ENCODE measurements around the gene ANKRD13D.

Gene ANKRD13D

DNA sequence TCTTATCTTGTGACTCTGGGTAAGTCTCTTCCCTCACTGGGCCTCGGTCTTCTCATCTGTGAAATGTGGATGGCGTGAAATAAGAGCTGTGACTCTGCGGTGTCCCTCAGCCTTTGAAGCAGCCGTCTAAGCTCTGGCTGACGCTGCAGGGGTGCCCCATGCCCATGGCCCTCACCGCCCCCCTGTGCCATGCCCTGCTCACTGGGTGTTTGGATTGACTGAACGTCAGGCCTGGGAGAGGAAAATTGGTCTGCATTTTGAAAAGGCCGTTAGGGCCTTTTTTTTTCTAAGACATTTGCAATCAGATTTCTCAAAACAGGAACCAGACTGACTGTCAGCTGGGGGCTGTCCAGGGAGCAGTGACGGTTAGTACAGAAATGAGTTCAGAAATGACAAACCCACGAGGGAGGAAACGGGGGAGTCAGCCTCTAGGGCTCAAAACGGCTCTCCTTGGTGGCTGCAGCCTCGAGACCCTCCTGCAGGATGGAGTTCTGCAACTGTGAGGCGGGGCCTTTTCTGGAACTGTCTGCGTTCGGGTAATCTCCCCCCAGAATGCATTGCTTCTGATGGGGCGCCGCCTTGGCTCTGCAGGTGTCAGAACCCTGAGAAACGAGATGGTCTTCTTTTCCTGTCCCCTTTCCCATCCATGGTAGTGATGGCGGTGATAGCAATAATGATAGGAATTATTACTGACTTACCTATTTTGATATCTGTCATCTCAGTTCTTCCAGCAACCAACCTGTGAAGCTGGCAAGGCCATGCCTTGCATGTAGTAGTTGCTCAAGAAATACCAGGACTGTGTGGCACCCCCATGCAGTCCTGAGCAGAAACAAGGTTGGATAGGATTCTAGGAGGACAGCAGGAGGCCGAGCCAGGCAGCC, 20.8 kb upstream of the ANKRD13D start:
- peak overlapping the region; percentile 93 to 95 for H3K4me3 Mint-ChIP-seq
- DNase-seq (peak; percentile 75 to 92), ATAC-seq (peak; percentile 78)
- H3K27me3 Mint-ChIP-seq, result no peaks in the 10 kb centered on the region
- H3K4me1 Mint-ChIP-seq, result peaks cover 83% of the 10 kb centered on the region
- H3K27ac Mint-ChIP-seq, result peak overlapping the region; percentile 99
- no peaks in the 10 kb centered on the region for H3K9me3 Mint-ChIP-seq

DNA sequence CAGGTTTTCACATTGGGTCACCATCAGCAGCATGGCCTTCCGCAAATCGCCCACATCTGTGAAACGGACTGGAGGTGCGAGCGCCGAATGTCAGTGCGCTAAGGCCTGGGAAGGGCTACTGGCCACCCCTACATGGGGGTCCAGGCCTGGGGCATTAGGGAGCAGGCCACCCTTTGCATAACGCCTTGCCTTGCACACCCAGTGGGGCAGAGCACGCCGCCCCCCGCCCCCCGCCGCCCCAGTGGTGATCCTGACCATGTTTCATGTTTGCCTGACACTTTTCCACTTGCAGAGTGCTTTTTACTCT, 20.2 kb upstream of the ANKRD13D start:
- no peak overlapping the region for H3K27ac Mint-ChIP-seq
- ATAC-seq, result no peak

DNA sequence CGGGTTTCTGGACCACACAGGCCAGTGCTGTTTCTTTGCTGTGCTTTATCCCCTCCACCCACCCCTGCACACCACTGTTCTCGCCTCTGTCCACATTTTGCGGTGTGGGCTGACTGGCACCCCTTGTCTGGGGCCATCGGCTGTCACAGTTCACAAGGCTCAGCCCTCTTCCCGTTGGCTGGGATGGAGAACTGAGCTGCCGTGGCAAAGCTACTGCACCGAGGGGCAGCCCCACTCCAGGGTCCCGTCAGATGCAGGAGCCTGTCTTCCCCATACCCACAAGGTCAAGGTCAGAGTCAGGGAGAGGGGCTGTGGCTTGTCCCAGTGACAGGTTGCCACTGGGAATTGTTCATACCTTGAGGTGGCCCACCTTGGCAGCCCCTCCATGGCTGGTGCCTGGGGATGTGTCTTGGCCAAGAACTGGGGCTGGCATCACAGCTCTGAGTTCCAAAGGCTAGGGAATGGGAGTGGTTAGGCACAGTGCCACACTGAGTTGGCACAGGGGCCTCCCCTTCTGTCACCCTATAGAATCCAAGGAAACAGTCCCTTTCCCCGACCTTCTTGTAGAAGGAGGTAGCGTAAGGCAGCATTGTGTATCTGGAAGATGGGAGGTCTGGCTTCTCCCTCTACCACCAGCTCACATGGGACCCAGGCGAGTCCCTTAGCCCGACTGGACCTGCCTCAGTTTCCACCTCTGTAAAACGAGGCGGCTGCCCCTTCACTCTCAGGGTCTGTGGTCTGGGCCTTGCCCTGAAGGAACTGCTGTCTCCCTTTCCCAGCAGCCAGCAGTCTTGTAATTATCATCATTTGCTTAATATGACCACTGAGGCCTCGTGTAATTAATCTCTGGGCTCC, 19.5 kb upstream of the ANKRD13D start:
- DNase-seq (no peak), ATAC-seq (no peak)
- Mint-ChIP-seq H3K27ac (peak overlapping the region; percentile 71 to 97), H3K4me3 (peak overlapping the region; percentile 93 to 95), H3K4me1 (peaks cover 83% of the 10 kb centered on the region), H3K9me3 (no peaks in the 10 kb centered on the region), H3K27me3 (no peaks in the 10 kb centered on the region)

More for the DNA sequence above, 20.2 kb upstream of the ANKRD13D start:
- Mint-ChIP-seq H3K27me3 (no peaks in the 10 kb centered on the region), H3K9me3 (no peaks in the 10 kb centered on the region), H3K4me3 (peak overlapping the region; percentile 93 to 95), H3K4me1 (peaks cover 83% of the 10 kb centered on the region)
- DNase-seq, result no peak

DNA sequence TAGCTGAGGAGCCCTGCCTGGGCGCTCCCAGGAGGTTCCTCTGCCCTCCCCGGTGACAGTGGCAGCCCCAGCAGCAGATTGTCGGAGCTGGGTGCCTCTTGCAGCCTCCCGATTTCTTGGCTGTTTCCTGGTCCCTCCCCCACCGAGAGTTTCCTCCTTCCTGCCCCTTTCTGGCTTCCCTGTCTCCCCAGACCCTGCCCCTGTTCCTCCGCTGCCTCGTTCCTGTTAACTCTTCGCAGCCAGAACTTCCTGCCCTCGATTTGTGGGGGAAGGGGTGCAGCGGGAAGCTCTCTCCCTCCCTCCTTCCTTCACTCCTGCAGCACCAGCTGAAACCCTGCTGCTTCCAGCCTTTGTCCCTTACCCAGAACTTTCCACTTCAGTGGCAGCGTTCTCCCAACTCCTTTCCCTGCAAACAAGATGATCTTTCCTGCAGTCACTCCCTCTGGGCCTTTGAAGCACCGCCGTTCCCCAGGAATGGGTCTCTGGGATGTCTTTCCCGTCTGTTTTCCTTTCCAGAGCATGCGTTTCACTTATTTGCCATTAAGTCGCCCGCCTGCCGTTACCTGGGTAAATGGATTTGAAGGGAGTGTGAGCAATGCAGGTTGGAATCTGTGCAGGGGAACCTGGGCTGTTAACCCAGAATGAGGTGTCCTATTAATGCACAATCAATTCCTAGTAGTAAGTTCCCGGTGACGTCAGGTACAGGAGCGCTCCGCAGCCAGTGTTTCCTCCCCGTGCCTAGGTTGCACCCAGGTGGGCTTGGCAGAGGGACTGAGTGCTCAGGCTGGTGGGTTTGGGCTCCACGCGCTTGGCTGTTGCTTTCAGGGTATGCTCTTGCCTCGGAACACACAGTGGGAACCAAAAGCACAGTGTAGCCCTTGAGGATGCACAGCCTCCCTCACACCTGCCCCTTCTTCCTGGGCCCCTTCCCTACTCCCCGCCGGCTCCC, 18.6 kb upstream of the ANKRD13D start:
- DNase-seq, result peak in 1 of 2 donors; percentile 35
- H3K27ac Mint-ChIP-seq, result peak overlapping the region; percentile 97 to 98
- H3K27me3 Mint-ChIP-seq, result no peaks in the 10 kb centered on the region
- H3K9me3 Mint-ChIP-seq, result no peaks in the 10 kb centered on the region
- no peak for ATAC-seq
- H3K4me1 Mint-ChIP-seq, result peaks cover 83% of the 10 kb centered on the region
- peak overlapping the region; percentile 93 to 95 for H3K4me3 Mint-ChIP-seq

DNA sequence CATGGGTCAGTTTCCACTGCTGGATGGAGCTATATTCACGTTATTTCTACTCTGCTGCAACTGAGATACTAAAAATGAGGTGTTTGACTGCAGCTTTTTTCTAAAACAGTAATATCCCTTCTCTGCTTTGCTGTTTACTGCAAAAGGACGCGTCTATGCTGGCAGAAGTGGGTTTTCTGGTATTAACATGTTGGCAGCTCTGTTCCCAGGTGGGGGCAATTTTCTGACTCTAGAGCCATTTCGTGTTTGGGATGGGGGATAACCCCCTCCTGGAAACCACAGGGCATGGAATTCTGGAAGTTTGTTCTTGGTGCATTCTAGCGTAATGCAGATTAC, 17.9 kb upstream of the ANKRD13D start:
- Mint-ChIP-seq H3K27ac (peak overlapping the region; percentile 97 to 98), H3K27me3 (no peaks in the 10 kb centered on the region), H3K9me3 (no peaks in the 10 kb centered on the region), H3K4me1 (peaks cover 83% of the 10 kb centered on the region), H3K4me3 (peak overlapping the region; percentile 93 to 95)
- DNase-seq, result no peak
- no peak for ATAC-seq

DNA sequence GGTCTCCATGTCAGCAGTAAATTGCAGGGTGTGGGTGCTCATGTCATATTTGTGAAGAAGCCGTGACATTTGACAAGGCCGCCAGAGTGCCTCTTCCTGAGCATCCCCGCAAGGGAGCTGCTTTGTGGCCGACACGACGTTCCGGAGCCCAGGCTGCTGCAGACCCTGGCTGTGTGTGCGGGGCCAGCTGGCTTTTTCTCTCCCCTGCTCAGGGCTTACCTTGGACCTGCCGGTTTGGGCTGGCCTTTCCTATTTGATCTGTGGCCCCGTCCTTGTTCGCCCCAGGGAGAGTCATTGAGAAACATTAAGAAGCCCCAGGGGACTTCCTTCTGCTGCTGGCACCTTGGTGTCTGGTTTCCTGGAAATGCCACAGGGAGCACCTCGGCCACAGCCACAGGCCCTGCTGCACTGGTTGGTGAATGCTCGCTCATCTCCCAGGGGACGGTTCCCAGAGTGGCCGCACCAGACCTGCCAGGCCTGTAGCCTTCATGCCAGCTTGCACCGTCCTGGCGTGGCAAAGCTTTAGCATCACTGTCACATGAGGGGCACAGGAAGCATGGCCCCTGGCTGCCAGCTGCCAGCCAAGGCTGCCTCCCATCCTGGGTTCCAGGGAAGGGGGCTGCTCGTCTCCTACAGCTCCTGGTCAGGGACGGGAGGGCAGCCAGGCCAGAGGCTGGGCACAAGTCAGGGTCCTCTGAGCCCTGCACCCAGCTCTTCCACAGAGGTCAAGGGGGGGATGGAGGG, 17.4 kb upstream of the ANKRD13D start:
- peak overlapping the region; percentile 97 to 98 for H3K27ac Mint-ChIP-seq
- peaks cover 88% of the 10 kb centered on the region for H3K4me1 Mint-ChIP-seq
- peak; percentile 64 for ATAC-seq
- peak overlapping the region; percentile 93 to 95 for H3K4me3 Mint-ChIP-seq
- no peaks in the 10 kb centered on the region for H3K9me3 Mint-ChIP-seq
- peak; percentile 74 to 88 for DNase-seq
- H3K27me3 Mint-ChIP-seq, result no peaks in the 10 kb centered on the region

DNA sequence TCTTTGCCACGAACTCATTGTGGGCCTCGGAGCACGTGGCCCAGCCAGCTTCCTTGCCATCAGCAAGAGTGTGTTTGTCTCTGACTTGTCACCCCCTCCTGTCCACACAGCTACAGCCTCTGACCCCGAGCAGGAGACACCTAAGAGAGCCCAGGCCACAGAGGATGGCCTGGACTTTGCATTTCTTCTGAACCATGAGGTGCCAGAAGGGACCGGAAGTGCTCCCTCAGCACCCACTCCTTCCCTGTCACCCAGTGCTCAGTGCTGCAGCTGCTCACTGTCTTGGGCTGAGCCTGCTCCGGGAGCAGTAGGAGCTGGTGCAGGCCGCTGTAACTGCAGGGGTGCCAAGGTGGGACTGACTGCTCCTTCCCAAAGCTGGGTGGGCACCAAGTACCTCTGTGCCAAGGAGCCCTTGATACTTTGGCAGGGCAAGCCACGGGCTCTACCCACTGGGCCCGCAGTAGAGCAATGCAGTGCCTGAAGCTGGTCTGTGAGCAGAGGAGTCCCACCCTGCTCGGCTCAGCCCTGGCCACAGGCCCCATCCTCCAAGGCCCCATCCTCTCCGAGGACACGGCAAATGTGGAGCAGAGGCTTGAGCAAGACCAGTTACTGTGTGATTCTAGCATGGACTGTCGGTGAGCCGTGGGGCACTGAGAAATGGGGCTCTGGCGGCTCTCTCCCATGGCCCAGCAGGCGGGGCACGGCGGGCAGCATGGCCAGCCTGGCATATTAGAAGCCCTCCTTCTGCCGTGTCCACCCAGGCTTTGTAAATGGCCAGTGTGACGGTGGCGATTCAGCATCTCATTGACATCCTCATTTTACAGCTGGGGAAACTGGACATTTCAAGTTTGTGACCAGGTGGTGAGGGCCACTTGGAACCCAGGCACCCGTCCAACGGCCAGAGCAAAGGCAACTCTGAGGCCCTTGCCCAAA, 16.5 kb upstream of the ANKRD13D start:
- H3K4me3 Mint-ChIP-seq, result peak overlapping the region; percentile 93 to 95
- no peaks in the 10 kb centered on the region for H3K9me3 Mint-ChIP-seq
- peaks cover 97% of the 10 kb centered on the region for H3K4me1 Mint-ChIP-seq
- peak overlapping the region; percentile 97 to 98 for H3K27ac Mint-ChIP-seq
- DNase-seq (peak in 1 of 2 donors; percentile 45), ATAC-seq (no peak)
- H3K27me3 Mint-ChIP-seq, result no peaks in the 10 kb centered on the region

DNA sequence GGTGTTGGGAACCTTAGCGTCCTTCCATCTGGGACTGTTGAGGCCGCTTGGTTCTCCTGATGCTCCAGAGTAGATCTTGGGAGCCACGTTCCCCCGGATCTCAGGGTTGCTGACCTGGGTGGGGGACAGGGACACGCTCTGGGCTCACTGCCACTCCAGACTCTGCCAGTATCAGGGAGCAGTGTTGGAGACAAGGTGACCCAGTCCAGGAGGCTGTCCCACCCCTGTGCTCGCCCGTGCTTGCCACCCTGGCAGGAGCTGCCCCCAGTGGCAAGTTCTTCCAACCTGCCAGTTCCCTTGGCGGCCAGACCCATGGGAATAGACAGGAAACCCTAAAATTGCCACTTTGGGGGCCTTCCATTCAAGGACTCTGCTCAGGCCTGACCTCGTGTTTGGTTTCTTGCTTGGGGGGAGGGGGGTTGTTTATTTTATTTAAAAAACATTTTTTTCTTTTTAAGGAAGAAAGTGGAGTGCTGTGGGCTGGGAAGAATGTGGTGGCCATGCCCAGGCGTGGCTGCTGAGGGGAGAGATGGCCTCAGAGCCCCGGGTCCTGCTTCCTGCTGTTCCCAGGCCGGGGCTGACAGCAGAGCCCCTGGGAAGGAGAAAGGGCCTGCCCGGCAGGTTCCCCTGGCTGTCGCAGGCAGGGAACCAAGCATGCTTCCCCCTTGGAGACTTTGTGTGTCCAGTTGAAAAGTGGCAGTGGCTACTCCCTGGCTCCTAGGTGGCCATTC, 15.7 kb upstream of the ANKRD13D start:
- H3K27ac Mint-ChIP-seq, result peak overlapping the region; percentile 74 to 89
- no peak for ATAC-seq
- no peak for DNase-seq
- H3K9me3 Mint-ChIP-seq, result no peaks in the 10 kb centered on the region
- peak overlapping the region; percentile 93 to 95 for H3K4me3 Mint-ChIP-seq
- H3K27me3 Mint-ChIP-seq, result no peaks in the 10 kb centered on the region
- peaks cover 98% of the 10 kb centered on the region for H3K4me1 Mint-ChIP-seq

DNA sequence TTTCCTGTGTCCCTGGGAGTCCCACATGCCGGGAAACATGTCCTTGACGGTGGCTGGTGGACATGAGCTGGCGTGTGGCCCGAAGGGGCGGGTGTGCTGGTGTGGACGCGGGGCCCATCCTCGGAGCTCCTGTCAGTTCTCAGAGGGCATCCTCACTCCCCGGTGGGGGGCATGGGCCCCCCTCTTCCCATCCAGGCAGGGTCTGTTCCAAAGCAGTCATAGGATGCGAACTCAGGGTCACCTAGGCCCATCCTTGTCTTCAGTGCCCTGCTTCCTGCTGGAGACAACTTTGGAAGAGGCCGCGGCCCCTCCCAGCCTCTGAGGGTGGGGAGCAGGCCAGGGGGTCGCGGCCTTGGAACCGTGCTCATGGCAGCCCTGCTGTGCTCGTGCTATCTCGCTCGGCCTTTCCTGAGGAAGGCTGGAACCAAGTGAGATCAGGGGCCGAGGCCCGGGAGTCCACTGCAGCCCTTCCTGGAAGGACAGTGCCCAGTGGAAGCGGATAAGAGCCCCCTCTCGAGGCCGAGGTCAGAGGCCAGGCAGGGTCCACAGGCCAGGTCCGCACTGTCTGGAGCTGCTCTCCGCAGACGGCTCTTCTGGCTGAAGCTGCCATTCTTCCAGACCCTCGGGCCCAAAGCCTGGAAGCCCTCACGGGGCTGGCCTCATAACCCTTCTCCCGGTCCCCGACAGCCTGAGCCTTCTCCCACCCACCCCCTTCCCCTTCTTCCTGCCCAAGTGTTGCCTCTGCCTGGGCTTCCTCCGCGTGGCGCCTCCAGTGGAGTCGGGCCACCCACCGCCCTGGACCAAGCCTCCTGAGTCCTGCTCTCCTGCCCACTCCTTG, 14.1 kb upstream of the ANKRD13D start:
- H3K27me3 Mint-ChIP-seq, result no peaks in the 10 kb centered on the region
- no peak for DNase-seq
- peak overlapping the region; percentile 93 to 95 for H3K4me3 Mint-ChIP-seq
- ATAC-seq, result no peak
- no peaks in the 10 kb centered on the region for H3K9me3 Mint-ChIP-seq
- H3K4me1 Mint-ChIP-seq, result peaks cover 100% of the 10 kb centered on the region
- peak overlapping the region; percentile 78 to 90 for H3K27ac Mint-ChIP-seq

DNA sequence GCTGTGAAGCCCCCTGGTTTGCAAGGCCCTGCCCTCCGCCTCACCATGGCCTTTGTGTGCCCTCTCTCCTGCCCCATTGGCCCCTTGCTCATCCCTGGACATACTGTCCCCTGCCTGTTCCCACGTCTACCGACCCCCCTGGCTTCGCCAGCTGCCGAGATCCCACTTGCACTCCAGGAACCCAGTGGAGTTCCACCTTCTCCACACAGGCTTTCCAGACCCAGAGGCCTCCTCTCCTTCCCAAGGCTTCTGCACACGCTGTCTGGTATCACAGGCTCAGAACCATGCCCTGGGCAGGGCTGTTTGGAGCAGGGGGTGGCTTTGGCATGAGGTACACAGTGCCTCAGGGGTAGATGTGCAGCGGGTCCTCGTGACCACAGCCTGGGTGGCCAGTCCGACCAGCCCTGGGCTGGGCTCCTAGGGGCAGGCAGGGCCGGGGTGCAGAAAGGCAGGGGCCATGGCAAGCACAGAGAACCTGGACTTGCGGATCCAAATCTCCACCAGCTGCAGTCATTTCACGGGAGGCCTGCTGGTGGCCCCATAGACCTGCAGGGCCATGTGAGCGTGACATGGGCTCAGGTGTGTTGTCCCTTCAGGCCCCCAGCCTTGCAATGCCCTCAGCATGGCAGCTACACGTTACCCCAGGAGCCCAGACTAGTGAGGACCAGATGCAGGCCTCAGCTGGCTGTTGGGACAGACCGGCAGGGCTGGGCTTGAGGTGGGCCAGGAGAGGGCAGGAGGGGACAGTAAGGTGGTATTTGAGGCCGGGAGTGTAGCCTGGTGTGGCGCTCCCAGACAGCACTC, 13.3 kb upstream of the ANKRD13D start:
- no peak for ATAC-seq
- H3K27me3 Mint-ChIP-seq, result no peaks in the 10 kb centered on the region
- no peaks in the 10 kb centered on the region for H3K9me3 Mint-ChIP-seq
- no peak for DNase-seq
- peaks cover 100% of the 10 kb centered on the region for H3K4me1 Mint-ChIP-seq
- H3K27ac Mint-ChIP-seq, result peak overlapping the region; percentile 70 to 76
- peak overlapping the region; percentile 83 to 95 for H3K4me3 Mint-ChIP-seq

DNA sequence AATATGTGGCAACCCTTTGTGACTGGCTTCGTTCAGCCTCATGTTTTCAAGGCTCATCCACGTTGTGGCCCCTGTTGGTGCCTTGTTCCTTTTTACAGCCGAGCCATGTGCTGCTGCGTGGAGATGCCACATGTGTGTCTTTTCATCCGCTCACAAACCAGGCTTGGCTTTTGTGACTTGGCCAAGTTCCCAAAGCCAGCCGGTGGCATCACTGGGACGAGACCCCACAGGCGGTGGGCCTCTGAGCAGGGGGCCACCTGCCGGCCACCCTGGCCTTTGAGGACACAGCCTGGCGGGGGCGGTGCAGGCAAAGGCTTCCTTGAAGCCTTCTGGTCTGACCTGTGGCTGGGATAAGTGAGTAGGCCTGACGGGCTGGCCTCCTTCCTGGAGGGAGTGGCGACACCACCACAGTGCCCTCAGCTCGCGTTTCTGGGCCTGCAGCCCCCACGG, 12.3 kb upstream of the ANKRD13D start:
- Mint-ChIP-seq H3K4me3 (peak overlapping the region; percentile 83 to 95), H3K9me3 (no peaks in the 10 kb centered on the region), H3K27me3 (no peaks in the 10 kb centered on the region), H3K27ac (peak overlapping the region; percentile 94 to 97), H3K4me1 (peaks cover 94% of the 10 kb centered on the region)
- ATAC-seq (peak; percentile 67), DNase-seq (peak; percentile 57 to 80)

All from stimulated activated naive CD8-positive, alpha-beta T cell treated with anti-CD3 and anti-CD28 coated beads, Interleukin-15, amount 100 ng/mL, for 72 hours (primary cell).